ENCODE measurements around the gene PSME4.

GRCh38 chr2:53964257-53964952 is 6.4 kb downstream of the PSME4 start:
- TF ChIP-seq, protein P1, sequence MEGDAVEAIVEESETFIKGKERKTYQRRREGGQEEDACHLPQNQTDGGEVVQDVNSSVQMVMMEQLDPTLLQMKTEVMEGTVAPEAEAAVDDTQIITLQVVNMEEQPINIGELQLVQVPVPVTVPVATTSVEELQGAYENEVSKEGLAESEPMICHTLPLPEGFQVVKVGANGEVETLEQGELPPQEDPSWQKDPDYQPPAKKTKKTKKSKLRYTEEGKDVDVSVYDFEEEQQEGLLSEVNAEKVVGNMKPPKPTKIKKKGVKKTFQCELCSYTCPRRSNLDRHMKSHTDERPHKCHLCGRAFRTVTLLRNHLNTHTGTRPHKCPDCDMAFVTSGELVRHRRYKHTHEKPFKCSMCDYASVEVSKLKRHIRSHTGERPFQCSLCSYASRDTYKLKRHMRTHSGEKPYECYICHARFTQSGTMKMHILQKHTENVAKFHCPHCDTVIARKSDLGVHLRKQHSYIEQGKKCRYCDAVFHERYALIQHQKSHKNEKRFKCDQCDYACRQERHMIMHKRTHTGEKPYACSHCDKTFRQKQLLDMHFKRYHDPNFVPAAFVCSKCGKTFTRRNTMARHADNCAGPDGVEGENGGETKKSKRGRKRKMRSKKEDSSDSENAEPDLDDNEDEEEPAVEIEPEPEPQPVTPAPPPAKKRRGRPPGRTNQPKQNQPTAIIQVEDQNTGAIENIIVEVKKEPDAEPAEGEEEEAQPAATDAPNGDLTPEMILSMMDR (IDR thresholded peaks at IDR 0.05), result no peak
- no peak for TF ChIP-seq POLR2AphosphoS5 (IDR thresholded peaks at IDR 0.05)

Measured in suprapubic skin (tissue), 3 donors.